ENCODE measurements around the gene SETD2. TPM values are rescaled to one million over a fixed set of nuclear protein-coding genes. Genes with fewer than 3 reads are reported as not detected.

The SETD2 gene
- total RNA-seq, 4 donors from 2014 or later = 70.3 to 92.1 (median 87.3) TPM

DNA sequence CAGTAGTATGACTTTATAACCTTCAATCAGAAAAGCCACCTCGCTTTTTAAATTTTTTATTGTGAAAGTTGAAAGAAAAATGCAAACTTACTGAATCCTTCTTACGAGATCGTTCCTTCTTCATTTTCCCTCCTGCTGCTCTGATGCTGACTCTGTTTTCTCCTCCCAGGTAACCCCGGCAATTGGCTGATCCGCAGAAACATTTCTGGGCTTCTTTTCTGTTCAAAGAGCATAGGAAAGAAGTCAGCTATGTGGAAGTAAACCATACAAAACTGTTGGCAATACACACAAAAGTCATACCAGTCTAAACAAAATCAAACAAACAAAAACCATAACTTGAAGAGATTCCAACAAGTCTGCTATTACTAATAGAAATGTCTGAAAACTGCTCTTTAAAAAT lies 66.0 kb downstream of the SETD2 start:
- DNase-seq = no peak
- Histone ChIP-seq H3K27ac (no peak overlapping the region), H3K4me3 (no peak overlapping the region), H3K4me1 (no peaks in the 10 kb centered on the region), H3K36me3 (no peaks in the 10 kb centered on the region), H3K27me3 (no peaks in the 10 kb centered on the region), H3K9me3 (no peaks in the 10 kb centered on the region)
- TF ChIP-seq POLR2A (IDR thresholded peaks at IDR 0.05) = no peak
- TF ChIP-seq, protein P1, sequence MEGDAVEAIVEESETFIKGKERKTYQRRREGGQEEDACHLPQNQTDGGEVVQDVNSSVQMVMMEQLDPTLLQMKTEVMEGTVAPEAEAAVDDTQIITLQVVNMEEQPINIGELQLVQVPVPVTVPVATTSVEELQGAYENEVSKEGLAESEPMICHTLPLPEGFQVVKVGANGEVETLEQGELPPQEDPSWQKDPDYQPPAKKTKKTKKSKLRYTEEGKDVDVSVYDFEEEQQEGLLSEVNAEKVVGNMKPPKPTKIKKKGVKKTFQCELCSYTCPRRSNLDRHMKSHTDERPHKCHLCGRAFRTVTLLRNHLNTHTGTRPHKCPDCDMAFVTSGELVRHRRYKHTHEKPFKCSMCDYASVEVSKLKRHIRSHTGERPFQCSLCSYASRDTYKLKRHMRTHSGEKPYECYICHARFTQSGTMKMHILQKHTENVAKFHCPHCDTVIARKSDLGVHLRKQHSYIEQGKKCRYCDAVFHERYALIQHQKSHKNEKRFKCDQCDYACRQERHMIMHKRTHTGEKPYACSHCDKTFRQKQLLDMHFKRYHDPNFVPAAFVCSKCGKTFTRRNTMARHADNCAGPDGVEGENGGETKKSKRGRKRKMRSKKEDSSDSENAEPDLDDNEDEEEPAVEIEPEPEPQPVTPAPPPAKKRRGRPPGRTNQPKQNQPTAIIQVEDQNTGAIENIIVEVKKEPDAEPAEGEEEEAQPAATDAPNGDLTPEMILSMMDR (IDR thresholded peaks at IDR 0.05) = no peak
- intact Hi-C loops (cut with DNase I; ENCODE audit: low total_unique reads) = no loop called here

DNA sequence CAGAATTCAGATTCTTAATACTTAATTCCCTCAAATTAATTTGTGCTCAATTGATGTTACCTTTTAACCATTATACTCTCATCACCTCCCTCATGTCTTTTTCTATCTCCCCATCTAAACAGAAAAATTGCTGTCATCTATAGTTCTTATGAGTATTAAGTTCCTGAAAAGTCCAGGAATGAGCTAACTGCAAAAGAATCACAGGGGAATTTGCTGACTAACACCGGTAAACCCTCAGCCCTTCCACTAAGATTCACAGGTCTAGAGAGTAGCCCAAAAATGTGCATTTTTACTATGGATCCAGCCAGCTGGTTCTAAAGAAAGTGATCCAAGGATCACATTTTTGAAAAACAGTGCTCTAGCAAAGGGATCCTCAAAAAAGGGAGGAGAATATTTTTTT lies 67.0 kb downstream of the SETD2 start:
- intact Hi-C loops (cut with DNase I; ENCODE audit: low total_unique reads) = no loop called here
- no peaks in the 10 kb centered on the region for H3K27me3 ChIP-seq
- H3K27ac ChIP-seq = no peak overlapping the region
- no peak for DNase-seq
- H3K9me3 ChIP-seq = no peaks in the 10 kb centered on the region
- no peaks in the 10 kb centered on the region for H3K4me1 ChIP-seq
- H3K36me3 ChIP-seq = no peaks in the 10 kb centered on the region
- H3K4me3 ChIP-seq = no peak overlapping the region
- TF ChIP-seq POLR2A (IDR thresholded peaks at IDR 0.05) = no peak
- TF ChIP-seq, protein P1 (IDR thresholded peaks at IDR 0.05) = no peak

DNA sequence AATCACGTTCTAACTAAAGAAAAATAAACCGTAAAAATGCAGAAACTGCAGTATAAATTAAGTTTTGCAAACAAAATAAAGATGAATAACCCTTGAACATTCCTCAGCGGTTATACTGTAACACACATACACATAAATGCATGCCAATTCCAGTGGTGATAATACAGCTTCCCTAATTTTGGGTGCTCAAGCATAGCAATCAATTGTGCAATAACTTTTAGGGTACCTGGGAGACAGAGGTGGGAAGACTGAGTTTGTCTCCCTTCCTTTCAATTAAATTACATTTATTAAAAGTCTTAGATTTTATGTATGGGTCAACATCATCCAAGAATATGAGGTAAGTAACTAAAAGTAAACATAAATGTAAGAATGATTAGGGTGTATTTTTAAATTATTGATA lies 71.8 kb downstream of the SETD2 start:
- Histone ChIP-seq H3K4me1 (no peaks in the 10 kb centered on the region), H3K36me3 (no peaks in the 10 kb centered on the region), H3K27ac (no peak overlapping the region), H3K9me3 (no peaks in the 10 kb centered on the region), H3K4me3 (no peak overlapping the region), H3K27me3 (no peaks in the 10 kb centered on the region)
- no peak for TF ChIP-seq POLR2A (IDR thresholded peaks at IDR 0.05)
- TF ChIP-seq, protein P1 (IDR thresholded peaks at IDR 0.05) = no peak
- intact Hi-C loops (cut with DNase I; ENCODE audit: low total_unique reads) = no loop called here
- DNase-seq = no peak

DNA sequence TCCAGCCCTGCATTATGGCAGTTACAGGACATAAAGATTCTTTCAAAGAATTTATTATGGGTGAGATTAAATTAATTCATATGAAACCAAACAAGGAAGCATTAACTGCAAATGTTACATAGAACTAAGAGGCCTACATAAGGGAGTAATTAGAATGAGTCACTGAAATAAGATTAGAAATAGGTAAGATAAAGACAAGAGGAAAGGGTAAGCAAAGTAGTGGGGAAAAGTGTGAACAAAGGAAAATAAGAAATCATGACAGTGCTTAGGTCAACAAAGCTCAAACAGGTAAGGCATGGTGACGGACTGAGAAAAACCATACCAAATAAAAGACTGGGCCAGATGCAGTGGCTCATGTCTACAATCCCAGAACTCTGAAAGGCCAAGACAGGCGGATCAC lies 74.3 kb downstream of the SETD2 start:
- no peak for TF ChIP-seq POLR2A (IDR thresholded peaks at IDR 0.05)
- TF ChIP-seq, protein P1 (IDR thresholded peaks at IDR 0.05) = no peak
- H3K27ac ChIP-seq = no peak overlapping the region
- H3K4me3 ChIP-seq = no peak overlapping the region
- no peak for DNase-seq
- H3K4me1 ChIP-seq = no peaks in the 10 kb centered on the region
- no peaks in the 10 kb centered on the region for H3K36me3 ChIP-seq
- no peaks in the 10 kb centered on the region for H3K9me3 ChIP-seq
- H3K27me3 ChIP-seq = no peaks in the 10 kb centered on the region
- intact Hi-C loops (cut with DNase I; ENCODE audit: low total_unique reads) = no loop called here

DNA sequence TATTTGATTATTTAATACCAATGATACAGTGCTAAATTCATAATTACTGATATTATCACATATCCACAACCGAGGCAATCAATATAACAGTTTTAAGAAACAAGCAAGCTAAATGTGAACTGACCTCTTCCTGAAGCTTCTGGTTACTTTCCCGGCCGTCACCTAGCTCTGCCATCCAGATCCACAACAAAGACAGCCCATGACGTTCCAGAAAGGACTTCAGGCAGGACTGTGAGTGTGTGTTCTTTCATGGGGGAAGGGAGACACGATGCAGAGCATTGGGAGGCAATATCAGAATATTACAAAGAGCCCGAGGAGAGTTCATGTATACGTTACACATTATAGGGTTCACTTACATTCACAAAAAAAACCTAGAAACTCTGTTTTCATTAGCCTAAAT lies 77.8 kb downstream of the SETD2 start:
- intact Hi-C loops (cut with DNase I; ENCODE audit: low total_unique reads) = no loop called here
- H3K36me3 ChIP-seq = no peaks in the 10 kb centered on the region
- H3K27me3 ChIP-seq = no peaks in the 10 kb centered on the region
- TF ChIP-seq POLR2A (IDR thresholded peaks at IDR 0.05) = no peak
- TF ChIP-seq, protein P1 (IDR thresholded peaks at IDR 0.05) = no peak
- H3K9me3 ChIP-seq = no peaks in the 10 kb centered on the region
- H3K27ac ChIP-seq = no peak overlapping the region
- H3K4me1 ChIP-seq = no peaks in the 10 kb centered on the region
- H3K4me3 ChIP-seq = no peak overlapping the region
- no peak for DNase-seq

Data from uterus (tissue), 4 donors.